Measurements from ENCODE around the gene TRIM52.
A peak's percentile ranks its signal among the peaks of the same experiment; 100 is the strongest.

The TRIM52 gene

GRCh38 chr5:181231432-181231831, 29.5 kb downstream of the TRIM52 start:
- no peak for DNase-seq (ENCODE audit: extremely low spot score)
- TF ChIP-seq FOXA1 (IDR thresholded peaks at IDR 0.05) (no peak), ARNT (IDR thresholded peaks at IDR 0.05) (no peak), ELF4 (IDR thresholded peaks at IDR 0.05) (no peak), SUZ12 (IDR thresholded peaks at IDR 0.05) (no peak), HDGF (IDR thresholded peaks at IDR 0.05; ENCODE audit: borderline replicate concordance) (no peak), BHLHE40 (IDR thresholded peaks at IDR 0.05; ENCODE audit: borderline replicate concordance) (no peak), TARDBP (IDR thresholded peaks at IDR 0.05) (no peak), L3MBTL2 (conservative IDR thresholded peaks at IDR 0.05) (no peak), LEF1 (IDR thresholded peaks at IDR 0.05; ENCODE audit: borderline replicate concordance) (no peak), SP1 (IDR thresholded peaks at IDR 0.05) (no peak), CTBP1 (IDR thresholded peaks at IDR 0.05; ENCODE audit: borderline replicate concordance) (no peak), FOXK2 (IDR thresholded peaks at IDR 0.05) (no peak), FOXM1 (IDR thresholded peaks at IDR 0.05; ENCODE audit: borderline replicate concordance) (no peak), ZNF384 (IDR thresholded peaks at IDR 0.05) (no peak), NFRKB (IDR thresholded peaks at IDR 0.05) (no peak)
- TF ChIP-seq, protein P1, sequence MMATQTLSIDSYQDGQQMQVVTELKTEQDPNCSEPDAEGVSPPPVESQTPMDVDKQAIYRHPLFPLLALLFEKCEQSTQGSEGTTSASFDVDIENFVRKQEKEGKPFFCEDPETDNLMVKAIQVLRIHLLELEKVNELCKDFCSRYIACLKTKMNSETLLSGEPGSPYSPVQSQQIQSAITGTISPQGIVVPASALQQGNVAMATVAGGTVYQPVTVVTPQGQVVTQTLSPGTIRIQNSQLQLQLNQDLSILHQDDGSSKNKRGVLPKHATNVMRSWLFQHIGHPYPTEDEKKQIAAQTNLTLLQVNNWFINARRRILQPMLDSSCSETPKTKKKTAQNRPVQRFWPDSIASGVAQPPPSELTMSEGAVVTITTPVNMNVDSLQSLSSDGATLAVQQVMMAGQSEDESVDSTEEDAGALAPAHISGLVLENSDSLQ (IDR thresholded peaks at IDR 0.05): no peak
- CTCF ChIA-PET: no interaction called here
- POLR2A ChIA-PET: interaction anchor here (2.5 kb wide), 1 partner anchor 8 kb away, joined by 13 read pairs; the partner anchor contains the start of gene TRIM41

DNA sequence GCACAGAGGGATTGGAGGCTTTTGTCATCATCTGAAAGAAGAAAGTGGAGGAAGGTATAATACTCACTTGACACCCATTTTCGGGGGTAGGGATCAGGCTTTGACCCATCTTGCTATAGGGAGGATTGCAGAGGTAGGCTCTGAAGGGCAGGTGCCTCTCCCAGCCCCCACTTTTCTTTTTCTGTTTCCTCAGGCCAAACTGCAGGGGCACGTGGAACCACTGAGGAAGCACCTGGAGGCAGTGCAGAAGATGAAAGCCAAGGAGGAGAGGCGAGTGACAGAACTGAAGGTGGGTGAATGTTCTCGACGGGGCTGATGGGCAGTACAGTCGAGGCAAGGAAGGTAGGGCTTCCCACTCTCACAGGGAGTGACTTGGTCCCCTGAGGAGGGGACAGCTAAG, 30.4 kb downstream of the TRIM52 start:
- POLR2A ChIA-PET: no interaction called here
- CTCF ChIA-PET: interaction anchor here (0.6 kb wide), 1 partner anchor 34 kb away, joined by 3 read pairs; no protein-coding TSS in a partner anchor
- DNase-seq (ENCODE audit: extremely low spot score): no peak
- no peak for TF ChIP-seq LEF1 (IDR thresholded peaks at IDR 0.05; ENCODE audit: borderline replicate concordance)
- no peak for TF ChIP-seq ARNT (IDR thresholded peaks at IDR 0.05)
- TF ChIP-seq BHLHE40 (IDR thresholded peaks at IDR 0.05; ENCODE audit: borderline replicate concordance): no peak
- TF ChIP-seq TARDBP (IDR thresholded peaks at IDR 0.05): no peak
- no peak for TF ChIP-seq ZNF384 (IDR thresholded peaks at IDR 0.05)
- TF ChIP-seq SUZ12 (IDR thresholded peaks at IDR 0.05): no peak
- no peak for TF ChIP-seq FOXK2 (IDR thresholded peaks at IDR 0.05)
- TF ChIP-seq ELF4 (IDR thresholded peaks at IDR 0.05): no peak
- TF ChIP-seq FOXM1 (IDR thresholded peaks at IDR 0.05; ENCODE audit: borderline replicate concordance): no peak

DNA sequence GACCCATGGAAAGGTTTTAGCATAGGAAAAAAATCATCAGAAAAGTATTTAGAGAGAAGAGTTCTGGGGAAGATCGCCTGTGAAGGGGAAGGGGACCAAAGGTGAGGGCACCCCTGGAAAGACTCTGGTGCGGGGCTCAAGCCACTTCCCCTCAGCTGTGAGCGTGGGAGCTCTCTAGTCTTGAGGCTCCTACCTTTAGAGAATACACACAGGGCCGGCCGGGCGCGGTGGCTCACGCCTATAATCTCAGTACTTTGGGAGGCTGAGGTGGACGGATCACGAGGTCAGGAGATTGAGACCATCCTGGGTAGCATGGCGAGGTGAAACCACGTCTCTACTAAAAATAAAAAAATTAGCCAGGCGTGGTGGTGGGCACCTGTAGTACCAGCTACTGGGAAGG, 30.9 kb downstream of the TRIM52 start:
- CTCF ChIA-PET: no interaction called here
- POLR2A ChIA-PET: no interaction called here
- no peak for TF ChIP-seq FOXA1 (IDR thresholded peaks at IDR 0.05)
- TF ChIP-seq, protein P1 (IDR thresholded peaks at IDR 0.05): no peak
- TF ChIP-seq SUZ12 (IDR thresholded peaks at IDR 0.05): no peak
- TF ChIP-seq L3MBTL2 (conservative IDR thresholded peaks at IDR 0.05): no peak
- no peak for TF ChIP-seq HDGF (IDR thresholded peaks at IDR 0.05; ENCODE audit: borderline replicate concordance)
- no peak for TF ChIP-seq FOXM1 (IDR thresholded peaks at IDR 0.05; ENCODE audit: borderline replicate concordance)
- TF ChIP-seq ELF4 (IDR thresholded peaks at IDR 0.05): no peak
- TF ChIP-seq TARDBP (IDR thresholded peaks at IDR 0.05): no peak
- TF ChIP-seq FOXK2 (IDR thresholded peaks at IDR 0.05): no peak
- no peak for TF ChIP-seq NFRKB (IDR thresholded peaks at IDR 0.05)
- no peak for TF ChIP-seq ARNT (IDR thresholded peaks at IDR 0.05)
- no peak for DNase-seq (ENCODE audit: extremely low spot score)

- ChIA-PET POLR2A (interaction anchor here (1.0 to 3.6 kb wide), 4 partner anchors 10 to 31 kb away, joined by 6 to 43 read pairs (median 16); partner anchors contain the start of genes RACK1 and TRIM7), CTCF (no interaction called here)
- no peak for DNase-seq (ENCODE audit: extremely low spot score)
- TF ChIP-seq ELF4 (IDR thresholded peaks at IDR 0.05) (no peak), CTBP1 (IDR thresholded peaks at IDR 0.05; ENCODE audit: borderline replicate concordance) (no peak)
Measured at GRCh38 chr5:181224390-181225229, 36.3 kb downstream of the TRIM52 start.

DNA sequence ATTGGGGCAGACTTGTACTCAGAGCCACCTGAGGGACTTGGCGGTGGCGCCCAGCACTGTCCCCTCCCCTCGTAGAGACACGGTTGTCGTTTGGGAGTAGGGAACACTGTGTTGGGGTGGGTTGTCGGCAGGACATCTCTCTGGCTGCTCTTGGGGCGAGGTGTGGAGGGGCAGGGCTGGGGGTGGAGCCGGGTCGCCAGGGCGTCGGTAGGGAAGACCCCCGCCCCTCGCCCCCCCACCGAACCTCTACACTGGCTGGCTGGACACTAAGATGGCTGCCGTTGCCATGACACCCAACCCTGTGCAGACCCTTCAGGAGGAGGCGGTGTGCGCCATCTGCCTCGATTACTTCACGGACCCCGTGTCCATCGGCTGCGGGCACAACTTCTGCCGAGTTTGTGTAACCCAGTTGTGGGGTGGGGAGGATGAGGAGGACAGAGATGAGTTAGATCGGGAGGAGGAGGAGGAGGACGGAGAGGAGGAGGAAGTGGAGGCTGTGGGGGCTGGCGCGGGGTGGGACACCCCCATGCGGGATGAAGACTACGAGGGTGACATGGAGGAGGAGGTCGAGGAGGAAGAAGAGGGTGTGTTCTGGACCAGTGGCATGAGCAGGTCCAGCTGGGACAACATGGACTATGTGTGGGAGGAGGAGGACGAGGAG, 37.1 kb downstream of the TRIM52 start:
- TF ChIP-seq ZNF384 (IDR thresholded peaks at IDR 0.05) (no peak), TARDBP (IDR thresholded peaks at IDR 0.05) (no peak), FOXM1 (IDR thresholded peaks at IDR 0.05; ENCODE audit: borderline replicate concordance) (no peak), ARNT (IDR thresholded peaks at IDR 0.05) (no peak), HDGF (IDR thresholded peaks at IDR 0.05; ENCODE audit: borderline replicate concordance) (no peak)
- peak; percentile 65 for DNase-seq (ENCODE audit: extremely low spot score)
- ChIA-PET CTCF (interaction anchor here (1.3 to 2.2 kb wide), 3 partner anchors 36 to 39 kb away, joined by 5 to 7 read pairs (median 6); no protein-coding TSS in a partner anchor), POLR2A (interaction anchor here (0.6 to 3.6 kb wide), 21 partner anchors 8 to 50 kb away, joined by 3 to 43 read pairs (median 6); partner anchors contain the start of genes RACK1, TRIM52 and TRIM7)

DNA sequence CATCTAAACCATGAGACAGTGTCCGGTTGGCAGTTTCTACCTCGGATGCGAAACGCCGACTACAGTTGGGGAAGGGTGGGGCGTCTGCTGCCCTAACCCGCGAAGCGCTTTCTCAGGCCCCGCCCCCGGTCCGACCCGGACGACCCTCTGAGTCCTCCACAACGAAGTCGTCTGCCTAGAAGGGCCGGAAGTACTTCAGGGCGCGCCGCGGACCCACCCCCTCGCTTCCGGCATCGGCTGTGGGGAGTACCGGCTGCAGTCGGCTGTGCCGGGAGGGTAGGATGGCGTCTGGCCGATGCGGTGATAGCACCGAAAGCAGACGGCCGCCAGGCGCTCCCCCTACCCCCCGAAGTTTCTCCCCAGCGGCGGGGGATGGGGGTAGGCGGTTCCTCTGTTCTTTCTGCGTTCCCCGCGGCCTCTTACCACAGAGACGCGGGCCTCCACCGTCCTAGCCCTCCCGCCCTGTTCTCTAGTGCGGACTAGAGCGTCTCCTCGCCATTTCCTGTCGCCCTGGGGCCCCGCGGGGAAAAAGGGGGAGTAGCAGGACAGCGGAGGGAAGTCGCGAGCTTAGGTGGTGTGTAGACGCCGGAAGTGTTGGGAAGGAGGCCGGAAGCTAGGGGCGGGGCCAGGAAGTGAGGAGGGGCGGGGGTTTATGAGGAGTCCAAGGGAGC, 37.8 kb downstream of the TRIM52 start, which contains the start of gene TRIM41:
TRIM41 (plus strand) TSS at position 224 of the 671 bp plus-strand sequence. CDS start 719 bp downstream, outside the sequence.
- peak; percentile 88 for DNase-seq (ENCODE audit: extremely low spot score)
- peak; percentile 86 for TF ChIP-seq ELF4 (IDR thresholded peaks at IDR 0.05)
- TF ChIP-seq HDGF (IDR thresholded peaks at IDR 0.05; ENCODE audit: borderline replicate concordance): no peak
- no peak for TF ChIP-seq FOXM1 (IDR thresholded peaks at IDR 0.05; ENCODE audit: borderline replicate concordance)
- TF ChIP-seq LEF1 (IDR thresholded peaks at IDR 0.05; ENCODE audit: borderline replicate concordance): peak; percentile 13; the same call in 1 of the 2 replicates
- TF ChIP-seq, protein P1 (IDR thresholded peaks at IDR 0.05): peak; percentile 24; the same call in 1 of the 2 replicates
- CTCF ChIA-PET: interaction anchor here (1.3 to 2.2 kb wide), 3 partner anchors 36 to 39 kb away, joined by 5 to 7 read pairs (median 6); no protein-coding TSS in a partner anchor
- POLR2A ChIA-PET: interaction anchor here (0.6 to 3.6 kb wide), 22 partner anchors 9 to 50 kb away, joined by 3 to 43 read pairs (median 6); partner anchors contain the start of genes RACK1, TRIM52 and TRIM7
